RWPE1 (cell line): ENCODE measurements around the gene MTTP.

ENCODE experiments used
- CTCF ChIA-PET: fragments of 350-600 bp; sonication (Branson Sonifier 250); formaldehyde crosslinking; extraction: SDS; loops from one replicate; lab custom pipeline; 2021; lab: Yijun Ruan, JAX
- POLR2A ChIA-PET: fragments of 400-600 bp; formaldehyde crosslinking; extraction: SDS; loops from one replicate; lab custom pipeline; 2020; ENCODE audit warnings: antibody characterized with exemption; ENCODE audit not compliant: low non-redundant PET; lab: Yijun Ruan, JAX
- DNase-seq: peaks from one replicate; pipeline ENCODE4 v3.0.0; 2012; ENCODE audit warnings: low spot score
- H3K27ac ChIP-seq: fragments of 450-650 bp; 2 replicates; pipeline ENCODE4 v1.5.1; 2017
- TF ChIP-seq, protein P1 (sequence below): fragments of 450-650 bp; conservative IDR thresholded peaks from 2 replicates; pipeline ENCODE4 v1.5.1; 2017; ENCODE audit warnings: low read depth, mild to moderate bottlenecking

MTTP gene

DNA sequence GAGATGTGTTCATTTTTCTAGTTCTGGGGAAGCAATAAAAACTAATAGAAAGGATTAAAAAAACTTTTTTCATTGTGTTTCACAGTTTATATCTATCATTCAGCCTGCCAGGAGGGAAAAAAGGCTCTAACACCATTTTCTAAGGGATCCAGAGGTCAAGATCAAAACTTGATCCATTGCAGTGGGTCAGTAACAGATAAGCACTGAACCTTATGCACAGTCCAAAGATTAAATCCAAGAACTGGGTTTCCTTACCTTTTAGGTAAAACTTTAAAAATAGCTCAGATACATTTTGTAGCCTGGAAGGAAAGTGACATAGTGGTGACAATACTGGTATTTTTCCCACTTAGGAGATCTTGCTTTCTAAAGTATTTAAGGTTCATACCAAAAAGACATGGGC, 12.7 kb downstream of the MTTP start:
- CTCF ChIA-PET = no interaction called here
- POLR2A ChIA-PET = no interaction called here
- DNase-seq = no peak
- no peak overlapping the region for H3K27ac ChIP-seq
- TF ChIP-seq, protein P1, sequence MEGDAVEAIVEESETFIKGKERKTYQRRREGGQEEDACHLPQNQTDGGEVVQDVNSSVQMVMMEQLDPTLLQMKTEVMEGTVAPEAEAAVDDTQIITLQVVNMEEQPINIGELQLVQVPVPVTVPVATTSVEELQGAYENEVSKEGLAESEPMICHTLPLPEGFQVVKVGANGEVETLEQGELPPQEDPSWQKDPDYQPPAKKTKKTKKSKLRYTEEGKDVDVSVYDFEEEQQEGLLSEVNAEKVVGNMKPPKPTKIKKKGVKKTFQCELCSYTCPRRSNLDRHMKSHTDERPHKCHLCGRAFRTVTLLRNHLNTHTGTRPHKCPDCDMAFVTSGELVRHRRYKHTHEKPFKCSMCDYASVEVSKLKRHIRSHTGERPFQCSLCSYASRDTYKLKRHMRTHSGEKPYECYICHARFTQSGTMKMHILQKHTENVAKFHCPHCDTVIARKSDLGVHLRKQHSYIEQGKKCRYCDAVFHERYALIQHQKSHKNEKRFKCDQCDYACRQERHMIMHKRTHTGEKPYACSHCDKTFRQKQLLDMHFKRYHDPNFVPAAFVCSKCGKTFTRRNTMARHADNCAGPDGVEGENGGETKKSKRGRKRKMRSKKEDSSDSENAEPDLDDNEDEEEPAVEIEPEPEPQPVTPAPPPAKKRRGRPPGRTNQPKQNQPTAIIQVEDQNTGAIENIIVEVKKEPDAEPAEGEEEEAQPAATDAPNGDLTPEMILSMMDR = no peak

- no peak overlapping the region for H3K27ac ChIP-seq
- DNase-seq = no peak
- TF ChIP-seq, protein P1 = no peak
- CTCF ChIA-PET = no interaction called here
- POLR2A ChIA-PET = no interaction called here
Observed at GRCh38 chr4:99587803-99588202, 13.2 kb downstream of the MTTP start.

DNA sequence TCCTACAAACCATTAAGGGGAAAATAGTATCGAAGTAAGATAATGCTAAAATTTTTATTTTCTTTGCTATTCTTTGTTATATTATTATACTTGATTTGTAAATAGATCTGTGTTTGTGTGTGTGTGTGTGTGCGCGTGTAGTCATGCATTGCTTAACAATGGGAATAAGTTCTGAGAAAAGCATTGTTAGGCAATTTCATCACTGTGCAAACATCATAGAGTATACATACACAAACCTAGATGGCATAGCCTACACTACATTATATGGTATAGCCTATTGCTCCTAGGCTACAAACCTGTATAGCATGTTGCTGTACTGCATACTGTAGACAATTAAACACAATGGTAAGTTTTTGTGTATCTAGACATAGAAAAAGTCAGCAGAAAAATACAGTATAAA, 17.1 kb downstream of the MTTP start:
- ChIA-PET POLR2A (no interaction called here), CTCF (no interaction called here)
- DNase-seq = no peak
- TF ChIP-seq, protein P1 = no peak
- H3K27ac ChIP-seq = no peak overlapping the region

DNA sequence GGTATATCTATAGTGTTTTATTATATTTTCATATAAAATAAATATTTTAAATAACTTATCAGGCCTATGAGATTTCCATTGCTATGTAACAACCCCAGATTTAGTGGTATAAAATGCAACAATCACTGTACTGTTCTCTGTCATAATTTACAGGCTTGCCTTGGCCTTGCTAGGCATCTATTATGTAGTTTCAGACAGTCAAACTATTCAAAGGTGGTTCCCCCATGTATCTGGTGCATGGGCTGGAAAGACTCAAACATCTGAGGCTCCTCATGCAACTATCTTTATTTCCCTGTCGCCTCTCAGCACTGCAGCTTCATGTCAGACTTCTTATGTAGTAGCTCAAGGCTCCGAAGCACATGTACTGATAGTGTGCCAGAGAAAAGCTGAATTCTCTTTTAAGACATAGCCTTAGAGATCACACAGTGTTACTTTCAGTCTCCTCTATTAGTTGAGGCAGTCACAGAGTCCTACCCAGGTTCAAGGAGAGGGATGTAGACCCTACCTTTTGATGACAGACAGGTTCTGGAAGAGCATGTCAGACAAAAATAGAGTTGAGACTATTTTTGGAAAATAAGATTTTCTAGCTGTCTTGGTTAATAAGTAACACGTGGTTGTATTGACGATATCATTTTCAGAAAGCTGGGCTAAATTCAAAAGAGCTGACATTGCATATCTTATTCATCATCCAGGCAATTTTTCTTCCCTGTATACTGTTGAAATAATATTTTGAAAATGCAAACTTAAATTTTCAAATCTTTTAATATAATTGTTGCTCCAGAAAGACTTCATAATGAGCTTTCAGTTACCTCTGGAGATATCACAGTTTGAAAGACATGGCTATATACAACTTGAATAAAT, 19.4 kb downstream of the MTTP start:
- TF ChIP-seq, protein P1 = no peak
- DNase-seq = no peak
- ChIA-PET POLR2A (no interaction called here), CTCF (no interaction called here)
- H3K27ac ChIP-seq = no peak overlapping the region

GRCh38 chr4:99594818-99595217, 20.2 kb downstream of the MTTP start:
- ChIA-PET POLR2A (no interaction called here), CTCF (no interaction called here)

DNA sequence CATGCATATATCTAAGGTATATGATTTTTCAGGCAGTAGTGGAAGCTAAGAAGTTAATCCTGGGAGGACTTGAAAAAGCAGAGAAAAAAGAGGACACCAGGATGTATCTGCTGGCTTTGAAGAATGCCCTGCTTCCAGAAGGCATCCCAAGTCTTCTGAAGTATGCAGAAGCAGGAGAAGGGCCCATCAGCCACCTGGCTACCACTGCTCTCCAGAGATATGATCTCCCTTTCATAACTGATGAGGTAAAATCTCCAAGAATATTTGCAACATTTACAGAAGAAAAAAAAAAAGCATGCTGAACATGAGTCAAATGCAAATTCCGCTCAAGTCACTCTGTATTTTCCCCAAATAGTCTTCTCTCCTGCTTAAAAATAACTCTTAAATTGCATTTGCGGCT, 32.1 kb downstream of the MTTP start:
- H3K27ac ChIP-seq = no peak overlapping the region
- POLR2A ChIA-PET = no interaction called here
- TF ChIP-seq, protein P1 = no peak
- CTCF ChIA-PET = no interaction called here
- DNase-seq = no peak

More at GRCh38 chr4:99594818-99595217, 20.2 kb downstream of the MTTP start:
- TF ChIP-seq, protein P1 = no peak
- no peak for DNase-seq
- no peak overlapping the region for H3K27ac ChIP-seq
